Thyroid gland (tissue), 4 donors: ENCODE results near the gene RCCD1. TPM values are rescaled to one million over a fixed set of nuclear protein-coding genes. Genes with fewer than 3 reads are reported as not detected.
"Not testable (repeated sequence)": the region's sequence is repeated elsewhere in the genome, so short reads cannot be mapped to it uniquely, and the experiment has no call there.

Source experiments
- DNase-seq, 2 donors: peaks; one replicate each; pipeline ENCODE4 v3.0.0-alpha.2; 2019
- H3K27ac ChIP-seq, 3 donors: fragments of 200-600 bp; sonication (generic); 1 replicate in 2 of 3; 2 replicates in 1 of 3; pipeline ENCODE4 v1.5.1; 2016 to 2019; ENCODE audit warnings: mild to moderate bottlenecking in 1 of 3, moderate library complexity in 1 of 3
- H3K27me3 ChIP-seq: fragments of 200-600 bp; sonication (generic); one replicate; pipeline ENCODE4 v1.5.1; 2019
- H3K36me3 ChIP-seq, 2 donors: fragments of 200-600 bp; sonication (generic); one replicate each; pipeline ENCODE4 v1.5.1; 2016 to 2019
- H3K4me1 ChIP-seq, 2 donors: fragments of 200-600 bp; sonication (generic); one replicate each; pipeline ENCODE4 v1.5.1; 2017 to 2019
- H3K4me3 ChIP-seq, 3 donors: fragments of 200-600 bp; sonication (generic); replicated peaks in 1 of 3; 1 replicate in 2 of 3; 2 replicates in 1 of 3; pipeline ENCODE4 v1.5.1; 2016; ENCODE audit warnings: mild to moderate bottlenecking in 1 of 3
- H3K9me3 ChIP-seq: fragments of 200-600 bp; sonication (generic); one replicate; pipeline ENCODE4 v1.5.1; 2017
- CTCF ChIP-seq, 6 experiments: fragments of 200-600 bp in 3 of 6; fragments of 450-650 bp in 3 of 6; sonication (generic) in 3 of 6; IDR thresholded peaks; one replicate each; pipeline ENCODE4 v1.5.1; 2016 to 2019; ENCODE audit warnings: antibody characterized with exemption in 6 of 6, mild to moderate bottlenecking in 2 of 6, inconsistent platforms in 1 of 6, moderate library complexity in 1 of 6
- POLR2A ChIP-seq, 2 donors: fragments of 450-650 bp; IDR thresholded peaks; one replicate each; pipeline ENCODE4 v1.6.1; 2017; ENCODE audit warnings: antibody characterized with exemption in 2 of 2, mild to moderate bottlenecking in 2 of 2, moderate library complexity in 1 of 2
- WGBS, 2 donors: methylation state at CpG; one replicate each; pipeline ENCODE4 v1.1.5; 2017; 5-methylcytosine and 5-hydroxymethylcytosine counted together
- intact Hi-C: fragments of 100-400 bp; cut with DNase I; formaldehyde crosslinking; loops from one replicate; pipeline ENCODE4 v1.15.1; 2023
- total RNA-seq, 4 donors: library from RNA; depleted of rRNA; stranded (reverse); fragments of >200 nt; gene quantifications; one replicate each; pipeline ENCODE4 v1.2.3, GENCODE V29; 2016

RCCD1 gene
- total RNA-seq, 4 donors from 2014 or later = 7.6 to 15.2 (median 9.9) TPM

GRCh38 chr15:90918835-90919234 lies 35.8 kb upstream of the RCCD1 start:
- no peaks in the 10 kb centered on the region for H3K4me1 ChIP-seq
- no peak overlapping the region for H3K27ac ChIP-seq
- H3K4me3 ChIP-seq = no peak overlapping the region
- DNase-seq = no peak
- peaks cover 72 to 75% of the 10 kb centered on the region in 2 donors for H3K36me3 ChIP-seq
- TF ChIP-seq CTCF (IDR thresholded peaks at IDR 0.05) (no peak), POLR2A (IDR thresholded peaks at IDR 0.05) (no peak)
- intact Hi-C loops = no loop called here
- no peaks in the 10 kb centered on the region for H3K27me3 ChIP-seq
- no peaks in the 10 kb centered on the region for H3K9me3 ChIP-seq
- 94 to 98% methylated on average over 6 of the region's 6 CpGs for WGBS, 2 donors

GRCh38 chr15:90921887-90922286 lies 32.8 kb upstream of the RCCD1 start:
- H3K27me3 ChIP-seq = no peaks in the 10 kb centered on the region
- H3K9me3 ChIP-seq = no peaks in the 10 kb centered on the region
- 88 to 93% methylated on average over 4 of the region's 4 CpGs for WGBS, 2 donors
- no peak overlapping the region for H3K27ac ChIP-seq
- TF ChIP-seq CTCF (IDR thresholded peaks at IDR 0.05) = no peak
- no peak for TF ChIP-seq POLR2A (IDR thresholded peaks at IDR 0.05)
- H3K4me3 ChIP-seq = no peak overlapping the region
- DNase-seq = no peak
- peaks cover 46 to 47% of the 10 kb centered on the region in 2 donors for H3K36me3 ChIP-seq
- no peaks in the 10 kb centered on the region for H3K4me1 ChIP-seq
- intact Hi-C loops = no loop called here

- H3K9me3 ChIP-seq, H3K27ac ChIP-seq, H3K4me1 ChIP-seq, intact Hi-C loops, DNase-seq, H3K27me3 ChIP-seq, H3K4me3 ChIP-seq: not testable (repeated sequence)
- WGBS, 2 donors = 87 to 93% methylated on average over 7 of the region's 7 CpGs
- H3K36me3 ChIP-seq = peaks cover 37 to 38% of the 10 kb centered on the region in 2 donors
These were observed 31.9 kb upstream of the RCCD1 start for GRCh38 chr15:90922712-90923322.

GRCh38 chr15:90924375-90924774 lies 30.3 kb upstream of the RCCD1 start:
- H3K27me3 ChIP-seq = no peaks in the 10 kb centered on the region
- TF ChIP-seq CTCF (IDR thresholded peaks at IDR 0.05) (no peak), POLR2A (IDR thresholded peaks at IDR 0.05) (no peak)
- DNase-seq = no peak
- peaks cover 21 to 23% of the 10 kb centered on the region in 2 donors for H3K36me3 ChIP-seq
- intact Hi-C loops = no loop called here
- H3K4me3 ChIP-seq = no peak overlapping the region
- 82 to 88% methylated on average over 5 of the region's 5 CpGs for WGBS, 2 donors
- H3K4me1 ChIP-seq = no peaks in the 10 kb centered on the region
- no peaks in the 10 kb centered on the region for H3K9me3 ChIP-seq
- no peak overlapping the region for H3K27ac ChIP-seq

GRCh38 chr15:90926766-90927165 lies 27.9 kb upstream of the RCCD1 start:
- DNase-seq, intact Hi-C loops: not testable (repeated sequence)

GRCh38 chr15:90928106-90928505 lies 26.6 kb upstream of the RCCD1 start:
- H3K27ac ChIP-seq, H3K27me3 ChIP-seq, intact Hi-C loops, H3K36me3 ChIP-seq, H3K4me3 ChIP-seq, H3K9me3 ChIP-seq, DNase-seq: not testable (repeated sequence)
- peaks cover 9 to 23% of the 10 kb centered on the region in 2 donors for H3K4me1 ChIP-seq
- WGBS, 2 donors = 94 to 95% methylated on average over 7 of the region's 7 CpGs

More at GRCh38 chr15:90926766-90927165, 27.9 kb upstream of the RCCD1 start:
- not testable (repeated sequence) for H3K9me3 ChIP-seq, H3K4me3 ChIP-seq, H3K36me3 ChIP-seq, H3K27me3 ChIP-seq, H3K27ac ChIP-seq
- peaks cover 9 to 15% of the 10 kb centered on the region in 2 donors for H3K4me1 ChIP-seq
- 92 to 94% methylated on average over 10 of the region's 10 CpGs for WGBS, 2 donors
